ENCODE data around the gene TMEM80.

The TMEM80 gene

DNA sequence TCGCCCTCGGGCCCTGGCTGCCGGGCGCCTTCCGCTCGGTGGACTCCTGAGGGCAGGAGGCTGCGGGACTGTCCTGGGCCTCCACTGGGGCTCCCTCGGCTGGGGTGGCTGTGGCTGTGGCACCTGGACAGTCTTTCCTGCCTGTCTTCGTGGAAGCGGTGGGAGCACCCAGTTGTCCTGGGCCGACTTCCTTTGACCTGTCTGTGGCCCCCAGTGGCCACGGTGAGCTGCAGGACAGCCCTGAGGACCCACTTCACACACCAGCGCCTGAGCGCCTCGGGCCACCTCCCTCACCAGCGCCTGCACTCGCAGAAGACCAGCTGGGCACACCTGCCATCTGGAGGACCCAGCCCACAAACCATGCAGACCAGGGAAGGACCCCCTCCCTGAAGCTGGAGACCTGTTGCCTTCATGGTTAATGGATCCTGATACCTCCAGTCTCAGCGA lies 8.6 kb downstream of the TMEM80 start:
- TF ChIP-seq, protein P1, sequence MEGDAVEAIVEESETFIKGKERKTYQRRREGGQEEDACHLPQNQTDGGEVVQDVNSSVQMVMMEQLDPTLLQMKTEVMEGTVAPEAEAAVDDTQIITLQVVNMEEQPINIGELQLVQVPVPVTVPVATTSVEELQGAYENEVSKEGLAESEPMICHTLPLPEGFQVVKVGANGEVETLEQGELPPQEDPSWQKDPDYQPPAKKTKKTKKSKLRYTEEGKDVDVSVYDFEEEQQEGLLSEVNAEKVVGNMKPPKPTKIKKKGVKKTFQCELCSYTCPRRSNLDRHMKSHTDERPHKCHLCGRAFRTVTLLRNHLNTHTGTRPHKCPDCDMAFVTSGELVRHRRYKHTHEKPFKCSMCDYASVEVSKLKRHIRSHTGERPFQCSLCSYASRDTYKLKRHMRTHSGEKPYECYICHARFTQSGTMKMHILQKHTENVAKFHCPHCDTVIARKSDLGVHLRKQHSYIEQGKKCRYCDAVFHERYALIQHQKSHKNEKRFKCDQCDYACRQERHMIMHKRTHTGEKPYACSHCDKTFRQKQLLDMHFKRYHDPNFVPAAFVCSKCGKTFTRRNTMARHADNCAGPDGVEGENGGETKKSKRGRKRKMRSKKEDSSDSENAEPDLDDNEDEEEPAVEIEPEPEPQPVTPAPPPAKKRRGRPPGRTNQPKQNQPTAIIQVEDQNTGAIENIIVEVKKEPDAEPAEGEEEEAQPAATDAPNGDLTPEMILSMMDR (IDR thresholded peaks at IDR 0.05), result no peak
- Histone ChIP-seq H3K27ac (peak overlapping the region in 1 of 2 donors; percentile 86), H3K4me1 (peaks cover 0 to 60% (median 40%) of the 10 kb centered on the region in 4 donors)

GRCh38 chr11:704781-705645 lies 9.4 kb downstream of the TMEM80 start:
- H3K4me1 ChIP-seq, result peaks cover 0 to 65% (median 40%) of the 10 kb centered on the region in 4 donors
- H3K9me3 ChIP-seq, result no peaks in the 10 kb centered on the region
- TF ChIP-seq, protein P1 (IDR thresholded peaks at IDR 0.05), result no peak
- peak overlapping the region; percentile 80 to 86 for H3K27ac ChIP-seq
- peaks cover 0 to 45% of the 10 kb centered on the region in 2 donors for H3K27me3 ChIP-seq
- peak overlapping the region; percentile 59 to 63 for H3K4me3 ChIP-seq
- intact Hi-C loops (cut with DNase I; ENCODE audit: low total_unique reads), result no loop called here
- DNase-seq, result peak in 1 of 2 donors; percentile 66
- peaks cover 0 to 29% (median 21%) of the 10 kb centered on the region in 3 donors for H3K36me3 ChIP-seq

More for the DNA sequence above, 8.6 kb downstream of the TMEM80 start:
- Histone ChIP-seq H3K4me3 (no peak overlapping the region), H3K27me3 (peaks cover 0 to 38% of the 10 kb centered on the region in 2 donors), H3K36me3 (peaks cover 0 to 34% (median 21%) of the 10 kb centered on the region in 3 donors), H3K9me3 (no peaks in the 10 kb centered on the region)
- intact Hi-C loops (cut with DNase I; ENCODE audit: low total_unique reads), result no loop called here
- DNase-seq, result peak in 1 of 2 donors; percentile 63

GRCh38 chr11:705646-706438 lies 10.2 kb downstream of the TMEM80 start, which contains the start of gene EPS8L2:
TSS of gene EPS8L2 (plus strand) at chr11:706231. CDS start at chr11:709408, 3,177 bp downstream.
- Histone ChIP-seq H3K27ac (peak within 1 kb of the TSS; percentile 80 to 86), H3K9me3 (no peaks in the 10 kb centered on the region), H3K4me3 (peak within 1 kb of the TSS; percentile 59 to 63), H3K4me1 (peaks cover 0 to 70% (median 40%) of the 10 kb centered on the region in 4 donors), H3K36me3 (peaks cover 0 to 21% (median 18%) of the 10 kb centered on the region in 3 donors), H3K27me3 (peaks cover 0 to 50% of the 10 kb centered on the region in 2 donors)
- intact Hi-C loops (cut with DNase I; ENCODE audit: low total_unique reads), result no loop called here
- DNase-seq, result peak in 1 of 2 donors; percentile 69
- TF ChIP-seq, protein P1 (IDR thresholded peaks at IDR 0.05), result no peak

DNA sequence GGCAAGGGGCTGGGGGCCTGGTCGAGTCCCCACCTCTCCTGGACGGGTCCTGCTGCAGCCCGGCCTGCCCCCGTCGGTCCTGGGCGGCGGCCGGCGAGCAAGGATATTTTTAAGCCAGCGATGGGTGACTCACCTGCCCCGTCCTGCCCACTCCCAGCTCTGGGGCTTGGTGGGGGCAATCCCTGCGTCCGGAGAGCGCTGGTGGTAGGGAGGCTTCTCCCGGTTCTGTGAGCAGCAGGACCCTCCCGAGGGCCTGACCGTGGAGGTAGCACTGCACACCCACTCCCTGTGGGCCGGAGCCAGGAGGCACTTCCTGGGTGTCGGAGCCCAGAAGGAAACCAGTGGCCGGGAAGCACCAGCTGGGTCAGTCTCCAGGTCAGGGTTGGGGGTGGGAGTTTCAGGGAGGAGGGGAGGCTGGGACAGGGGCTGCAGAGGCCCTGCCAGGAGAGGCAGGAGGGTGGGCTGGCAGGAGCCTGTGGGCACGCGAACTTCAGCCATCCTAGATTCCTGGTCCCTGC lies 10.9 kb downstream of the TMEM80 start:
- intact Hi-C loops (cut with DNase I; ENCODE audit: low total_unique reads), result no loop called here
- Histone ChIP-seq H3K27me3 (peaks cover 0 to 50% of the 10 kb centered on the region in 2 donors), H3K4me3 (peak overlapping the region; percentile 59 to 63), H3K27ac (peak overlapping the region; percentile 80 to 86), H3K4me1 (peaks cover 0 to 70% (median 40%) of the 10 kb centered on the region in 4 donors), H3K9me3 (no peaks in the 10 kb centered on the region), H3K36me3 (peaks cover 0 to 17% (median 16%) of the 10 kb centered on the region in 3 donors)
- TF ChIP-seq, protein P1 (IDR thresholded peaks at IDR 0.05), result no peak
- DNase-seq, result peak in 1 of 2 donors; percentile 80

All from tibial artery (tissue), 4 donors.